ENCODE results near the gene ANKS6.

The ANKS6 gene

DNA sequence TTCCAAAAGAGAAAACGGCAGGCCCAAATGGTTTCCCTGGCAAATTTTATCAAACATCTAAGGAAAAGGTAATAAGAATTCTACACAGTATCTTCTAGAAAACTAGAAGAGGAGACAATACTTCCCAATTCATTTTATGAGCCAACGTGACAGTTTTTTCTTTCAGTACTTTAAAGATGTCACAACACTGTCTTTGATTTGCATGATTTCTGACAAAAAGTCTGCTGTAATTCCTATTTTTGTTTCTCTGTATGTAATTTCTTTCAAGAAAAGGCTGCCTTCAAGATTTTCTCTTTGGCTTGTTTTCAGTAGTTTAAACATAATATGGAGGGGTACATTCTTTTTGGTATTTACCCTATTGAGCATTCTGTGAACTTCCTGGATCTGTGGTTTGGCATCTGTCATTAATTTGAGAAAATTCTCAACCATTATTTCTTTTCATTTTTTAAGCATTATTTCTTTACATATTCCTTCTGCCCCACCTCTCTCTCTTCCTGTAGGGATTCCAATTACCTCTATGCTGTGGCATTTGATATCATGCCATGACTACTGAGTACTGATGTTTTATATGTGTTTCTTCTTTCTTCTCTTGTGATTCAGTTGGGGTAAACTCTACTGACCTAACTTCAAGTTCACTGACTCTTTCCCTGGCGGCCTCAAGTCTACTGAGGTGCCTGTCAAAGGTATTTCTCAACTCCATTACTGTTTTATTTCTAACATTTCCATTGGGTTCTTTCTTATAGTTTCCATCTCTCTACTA is 32.2 kb downstream of the ANKS6 start:
- TF ChIP-seq TAF1 (IDR thresholded peaks at IDR 0.05; ENCODE audit: borderline replicate concordance, low read depth, low read length) (no peak), POLR2A (IDR thresholded peaks at IDR 0.05; ENCODE audit: low read depth, low read length) (no peak), POLR2AphosphoS5 (IDR thresholded peaks at IDR 0.05; ENCODE audit: low read depth, low read length) (no peak)

DNA sequence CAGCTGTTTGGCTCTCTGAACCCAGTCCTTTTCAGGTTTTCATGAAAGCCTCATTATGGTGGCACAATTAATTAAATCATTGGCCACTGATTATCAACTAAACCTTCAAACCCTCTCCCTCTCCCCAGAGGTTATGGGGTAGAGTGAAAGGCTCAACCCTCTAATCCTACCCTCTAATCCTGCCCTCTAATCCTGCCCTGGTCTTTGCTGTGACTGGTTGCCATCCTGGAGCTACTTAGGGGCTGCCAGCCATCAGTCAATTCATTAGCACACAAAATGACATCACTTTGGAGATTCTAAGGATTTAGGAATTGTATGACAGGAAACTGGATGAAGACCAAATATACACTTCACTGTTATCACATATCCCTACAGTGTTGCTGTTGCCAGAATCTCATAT is 36.1 kb downstream of the ANKS6 start:
- FAIRE-seq = no peak
- TF ChIP-seq TAF1 (IDR thresholded peaks at IDR 0.05; ENCODE audit: borderline replicate concordance, low read depth, low read length) (no peak), POLR2AphosphoS5 (IDR thresholded peaks at IDR 0.05; ENCODE audit: low read depth, low read length) (no peak), POLR2A (IDR thresholded peaks at IDR 0.05; ENCODE audit: low read depth, low read length) (no peak)
- DNase-seq (ENCODE audit: insufficient read length) = no peak

More for the DNA sequence above, 32.2 kb downstream of the ANKS6 start:
- DNase-seq (ENCODE audit: insufficient read length) (no peak), FAIRE-seq (no peak)

GRCh38 chr9:98755006-98755618 is 41.2 kb downstream of the ANKS6 start:
- no peak for FAIRE-seq
- TF ChIP-seq POLR2A (IDR thresholded peaks at IDR 0.05; ENCODE audit: low read depth, low read length) = no peak
- no peak for TF ChIP-seq POLR2AphosphoS5 (IDR thresholded peaks at IDR 0.05; ENCODE audit: low read depth, low read length)
- TF ChIP-seq TAF1 (IDR thresholded peaks at IDR 0.05; ENCODE audit: borderline replicate concordance, low read depth, low read length) = no peak
- DNase-seq (ENCODE audit: insufficient read length) = no peak

DNA sequence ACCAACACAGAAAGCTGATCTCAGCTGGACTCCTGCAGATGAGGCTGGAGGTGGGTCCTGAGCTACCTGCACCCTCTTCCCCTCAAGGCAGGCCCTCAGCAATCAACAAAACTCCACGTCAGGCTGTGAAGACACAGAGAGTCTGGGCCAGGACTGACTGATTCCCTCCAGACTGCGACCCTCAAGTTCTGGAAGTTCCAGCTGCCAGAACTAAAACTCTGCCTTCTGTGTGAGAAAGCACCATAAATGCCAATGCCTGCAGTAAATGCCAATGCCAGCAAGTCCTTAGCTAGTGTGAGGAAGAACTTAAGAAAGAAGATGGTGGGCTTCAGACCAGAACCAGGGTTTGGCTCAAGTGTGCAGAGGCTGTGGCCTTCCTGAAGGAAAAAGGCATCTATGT is 45.1 kb downstream of the ANKS6 start:
- DNase-seq (ENCODE audit: insufficient read length) (no peak), FAIRE-seq (no peak)
- TF ChIP-seq POLR2AphosphoS5 (IDR thresholded peaks at IDR 0.05; ENCODE audit: low read depth, low read length) (no peak), TAF1 (IDR thresholded peaks at IDR 0.05; ENCODE audit: borderline replicate concordance, low read depth, low read length) (no peak), POLR2A (IDR thresholded peaks at IDR 0.05; ENCODE audit: low read depth, low read length) (no peak)

DNA sequence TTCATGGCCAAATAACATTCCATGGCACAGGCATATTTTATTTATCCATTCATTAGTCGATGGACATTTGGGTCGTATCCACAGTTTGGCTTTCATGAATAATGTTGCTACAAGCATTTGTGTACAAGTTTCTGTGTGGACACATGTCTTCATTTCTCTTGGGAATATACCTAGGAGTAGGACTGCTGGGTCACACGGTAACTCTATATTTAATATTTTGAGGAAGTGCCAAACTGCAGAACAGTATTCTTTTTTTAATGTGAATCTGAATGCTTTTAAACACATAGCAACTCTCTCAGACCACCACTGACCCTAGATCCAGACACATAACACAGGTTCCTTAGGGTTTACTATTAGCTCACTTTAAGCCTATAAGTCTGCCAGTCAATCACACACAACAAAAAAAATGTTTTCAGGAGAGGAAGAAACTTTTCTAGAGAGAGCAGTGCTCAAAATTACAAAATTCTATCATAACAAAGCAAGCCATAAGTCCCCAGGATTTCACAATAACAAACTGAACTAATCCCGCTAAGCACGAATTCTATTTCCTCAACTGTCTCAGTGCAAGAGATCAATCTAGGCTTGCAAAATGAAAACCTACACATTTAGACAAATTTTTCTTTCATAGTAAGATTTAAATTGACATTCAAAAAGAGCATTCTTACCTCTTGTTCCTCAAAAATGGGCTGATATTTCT is 45.8 kb downstream of the ANKS6 start:
- TF ChIP-seq TAF1 (IDR thresholded peaks at IDR 0.05; ENCODE audit: borderline replicate concordance, low read depth, low read length) = no peak
- TF ChIP-seq POLR2AphosphoS5 (IDR thresholded peaks at IDR 0.05; ENCODE audit: low read depth, low read length) = no peak
- TF ChIP-seq POLR2A (IDR thresholded peaks at IDR 0.05; ENCODE audit: low read depth, low read length) = no peak
- FAIRE-seq (no peak), DNase-seq (ENCODE audit: insufficient read length) (no peak)

GRCh38 chr9:98747476-98747875 is 48.9 kb downstream of the ANKS6 start:
- FAIRE-seq (no peak), DNase-seq (ENCODE audit: insufficient read length) (no peak)

DNA sequence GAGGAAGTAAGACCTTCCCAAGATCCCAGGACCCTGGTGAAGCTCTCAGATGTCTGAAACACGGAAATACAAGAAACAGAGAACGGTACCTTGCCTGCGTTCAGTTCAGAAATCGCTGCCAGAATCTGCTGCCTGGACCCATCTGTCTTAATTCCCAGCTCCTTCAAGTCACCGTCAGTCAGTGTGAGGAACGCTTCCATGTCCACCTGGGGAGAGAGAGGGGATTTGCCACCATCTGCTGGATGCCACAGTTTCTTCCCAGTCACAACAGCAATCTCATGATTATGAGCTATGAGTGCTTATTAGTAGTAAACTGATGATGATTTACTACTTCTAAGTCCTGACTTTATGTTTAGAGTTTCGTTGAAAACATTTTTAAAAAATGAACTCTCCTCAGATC is 50.9 kb downstream of the ANKS6 start:
- TF ChIP-seq TAF1 (IDR thresholded peaks at IDR 0.05; ENCODE audit: borderline replicate concordance, low read depth, low read length) (no peak), POLR2AphosphoS5 (IDR thresholded peaks at IDR 0.05; ENCODE audit: low read depth, low read length) (no peak), POLR2A (IDR thresholded peaks at IDR 0.05; ENCODE audit: low read depth, low read length) (no peak)
- FAIRE-seq (no peak), DNase-seq (ENCODE audit: insufficient read length) (no peak)

More at GRCh38 chr9:98747476-98747875, 48.9 kb downstream of the ANKS6 start:
- TF ChIP-seq POLR2A (IDR thresholded peaks at IDR 0.05; ENCODE audit: low read depth, low read length) (no peak), POLR2AphosphoS5 (IDR thresholded peaks at IDR 0.05; ENCODE audit: low read depth, low read length) (no peak), TAF1 (IDR thresholded peaks at IDR 0.05; ENCODE audit: borderline replicate concordance, low read depth, low read length) (no peak)

DNA sequence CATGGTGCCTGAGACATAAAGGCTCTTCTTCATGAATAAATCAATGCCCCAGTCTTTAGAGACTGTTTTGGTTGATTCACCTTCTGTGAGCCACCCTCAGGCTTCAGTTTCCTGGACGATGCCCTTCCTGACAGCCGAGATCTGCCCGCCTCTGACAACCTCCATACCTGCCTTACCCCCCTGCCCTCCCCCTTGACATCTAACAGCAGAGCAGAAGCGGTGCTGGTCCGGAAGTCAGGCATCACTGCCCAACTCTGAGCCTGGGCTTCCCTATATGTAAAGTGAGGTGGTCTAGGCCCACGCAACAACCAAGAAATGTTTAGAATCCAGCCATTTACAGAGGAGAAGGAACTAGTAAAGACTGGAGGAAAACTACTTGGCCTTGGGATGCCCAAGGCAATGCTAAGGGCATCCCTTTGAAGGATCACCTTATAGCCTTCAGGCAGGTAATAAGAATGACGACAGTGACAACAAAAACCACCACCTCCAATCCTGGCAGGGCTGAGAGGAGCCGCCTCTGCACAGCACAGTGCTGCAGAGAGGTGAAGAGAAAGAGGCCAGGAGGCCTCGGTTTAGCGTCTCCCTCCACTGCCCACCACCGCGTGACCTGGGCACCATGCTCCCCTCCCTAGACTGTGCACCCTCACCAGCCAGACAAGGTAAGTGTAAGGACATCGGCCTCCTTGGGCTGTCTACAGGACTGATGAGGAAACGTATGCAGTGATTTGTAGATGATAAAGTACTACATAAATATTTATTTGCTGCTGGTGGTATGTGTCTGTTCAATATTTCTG is 52.3 kb downstream of the ANKS6 start:
- DNase-seq (ENCODE audit: insufficient read length) = no peak
- no peak for FAIRE-seq
- TF ChIP-seq TAF1 (IDR thresholded peaks at IDR 0.05; ENCODE audit: borderline replicate concordance, low read depth, low read length) (no peak), POLR2A (IDR thresholded peaks at IDR 0.05; ENCODE audit: low read depth, low read length) (no peak), POLR2AphosphoS5 (IDR thresholded peaks at IDR 0.05; ENCODE audit: low read depth, low read length) (no peak)

DNA sequence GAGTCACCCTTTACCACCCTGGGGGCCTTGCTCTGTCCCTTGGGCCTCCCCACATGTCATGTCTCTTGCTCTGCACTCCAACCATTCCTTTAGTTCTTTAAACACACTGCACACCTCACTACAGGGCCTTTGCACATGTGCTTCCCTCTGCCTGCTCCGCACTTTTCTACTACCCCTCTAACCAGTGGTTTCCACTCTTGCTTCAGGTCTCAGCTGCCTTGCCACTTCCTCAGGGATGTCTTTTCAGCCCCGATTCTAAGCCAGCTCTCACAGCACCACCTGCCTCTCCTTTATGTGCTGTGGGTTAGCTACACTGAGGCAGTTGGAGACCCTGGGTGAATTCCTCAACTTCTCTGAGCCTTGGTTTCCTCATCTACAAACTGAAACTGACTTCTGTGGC is 53.0 kb downstream of the ANKS6 start:
- DNase-seq (ENCODE audit: insufficient read length) = no peak
- FAIRE-seq = no peak
- TF ChIP-seq POLR2AphosphoS5 (IDR thresholded peaks at IDR 0.05; ENCODE audit: low read depth, low read length) = no peak

- TF ChIP-seq POLR2A (IDR thresholded peaks at IDR 0.05; ENCODE audit: low read depth, low read length) (no peak), POLR2AphosphoS5 (IDR thresholded peaks at IDR 0.05; ENCODE audit: low read depth, low read length) (no peak), TAF1 (IDR thresholded peaks at IDR 0.05; ENCODE audit: borderline replicate concordance, low read depth, low read length) (no peak)
- DNase-seq (ENCODE audit: insufficient read length) = no peak
- no peak for FAIRE-seq
Observed at GRCh38 chr9:98742325-98743280, 53.8 kb downstream of the ANKS6 start.

Measured in GM12892 (cell line).